ENCODE data around the gene RBM24. TPM values are rescaled to one million over a fixed set of nuclear protein-coding genes. Genes with fewer than 3 reads are reported as not detected.

The RBM24 gene
- total and polyA plus RNA-seq, 9 of the 15 experiments (the other 6 are each of a cell fraction or from before 2014, with no cell fraction given) = not detected

- no TSS peak for BruUV-seq (replicated peaks)
- WGBS (ENCODE audit: insufficient coverage, low coverage, missing lambda C conversion rate) = 3% methylated on average over 4 of the region's 4 CpGs
- Histone ChIP-seq H3K36me3 (ENCODE audit: control insufficient read depth, insufficient read depth, low read length) (no peaks in the 10 kb centered on the region), H3K4me1 (replicated peaks in 1 of 2; ENCODE audit: control insufficient read depth in 2 of 2, insufficient read depth in 2 of 2, low read length in 2 of 2) (peaks cover 0 to 14% of the 10 kb centered on the region in 2 experiments; a peak in 1 of 5 replicates), H4K20me1 (replicated peaks; ENCODE audit: control insufficient read depth, insufficient read depth, low read length) (no peaks in the 10 kb centered on the region), H3K9me3 (replicated peaks; ENCODE audit: control insufficient read depth, insufficient read depth, low read depth, low read length) (no peaks in the 10 kb centered on the region), H3K4me3 (no peak overlapping the region), H3K9ac (ENCODE audit: insufficient read depth in 1 of 2, low read depth in 2 of 2, low read length in 2 of 2) (no peak overlapping the region), H3K9me1 (ENCODE audit: control insufficient read depth, insufficient read depth, low read length) (no peaks in the 10 kb centered on the region), H2AFZ (ENCODE audit: low read depth, low read length) (no peak overlapping the region), H3K79me2 (ENCODE audit: control insufficient read depth, insufficient read depth, low read length) (no peaks in the 10 kb centered on the region), H3K4me2 (ENCODE audit: insufficient read depth, low read length) (no peak overlapping the region), H3K27me3 (ENCODE audit: control insufficient read depth in 2 of 2, insufficient read depth in 2 of 2, low read length in 2 of 2) (peaks cover 9 to 33% of the 10 kb centered on the region in 2 experiments), H3K27ac (ENCODE audit: extremely low read depth, low read depth, low read length) (no peak overlapping the region)
- TF ChIP-seq TFAP4 (CRISPR knock-in tag; IDR thresholded peaks at IDR 0.05; ENCODE audit: borderline replicate concordance) (no peak), PYGO2 (tag; IDR thresholded peaks at IDR 0.05) (no peak), ZNF324 (CRISPR knock-in tag; IDR thresholded peaks at IDR 0.05) (no peak), ZNF551 (CRISPR knock-in tag; IDR thresholded peaks at IDR 0.05) (no peak), COPS2 (conservative IDR thresholded peaks at IDR 0.05) (no peak), NR0B1 (IDR thresholded peaks at IDR 0.05; ENCODE audit: partially characterized antibody) (no peak), CCAR2 (IDR thresholded peaks at IDR 0.05; ENCODE audit: low read depth, low read length) (no peak), UBTF (IDR thresholded peaks at IDR 0.05; ENCODE audit: borderline replicate concordance in 1 of 2, low read depth in 2 of 2, low read length in 2 of 2) (no peak), PML (IDR thresholded peaks at IDR 0.05; ENCODE audit: low read length) (no peak), TRIM28 (IDR thresholded peaks at IDR 0.05) (no peak), ZNF785 (CRISPR knock-in tag; IDR thresholded peaks at IDR 0.05) (no peak), NFYB (IDR thresholded peaks at IDR 0.05; ENCODE audit: extremely low read depth, insufficient read length) (no peak), ZNF217 (CRISPR knock-in tag; IDR thresholded peaks at IDR 0.05) (no peak), ZC3H11A (IDR thresholded peaks at IDR 0.05; ENCODE audit: low read depth, low read length) (no peak), ZNF589 (CRISPR knock-in tag; IDR thresholded peaks at IDR 0.05; ENCODE audit: low read depth) (no peak), BCOR (IDR thresholded peaks at IDR 0.05) (no peak), HNRNPUL1 (IDR thresholded peaks at IDR 0.05; ENCODE audit: low read length) (no peak), ZNF274 (IDR thresholded peaks at IDR 0.05; ENCODE audit: borderline replicate concordance, low read depth, low read length) (no peak), PHTF2 (CRISPR knock-in tag; IDR thresholded peaks at IDR 0.05) (no peak)
- ChIA-PET POLR2A (no interaction called here), CTCF (ENCODE audit: low intra/inter-chr PET ratio) (no interaction called here)
- DNase-seq (ENCODE audit: extremely low read depth in 1 of 4, low spot score in 3 of 4) (no peak), FAIRE-seq (no peak), ATAC-seq (no peak)
- in situ Hi-C loops (cut with MboI) = no loop called here
- intact Hi-C loops (cut with micrococcal nuclease) = no loop called here
These were observed 1.9 kb downstream of the RBM24 start for GRCh38 chr6:17283074-17283473.
